Measurements from ENCODE around the gene NAA10. TPM values are rescaled to one million over a fixed set of nuclear protein-coding genes. Genes with fewer than 3 reads are reported as not detected.
A peak's percentile ranks its signal among the peaks of the same experiment; 100 is the strongest.

NAA10 gene
- total RNA-seq, 6 donors from 2014 or later: 30.7 to 116 (median 76.2) TPM

DNA sequence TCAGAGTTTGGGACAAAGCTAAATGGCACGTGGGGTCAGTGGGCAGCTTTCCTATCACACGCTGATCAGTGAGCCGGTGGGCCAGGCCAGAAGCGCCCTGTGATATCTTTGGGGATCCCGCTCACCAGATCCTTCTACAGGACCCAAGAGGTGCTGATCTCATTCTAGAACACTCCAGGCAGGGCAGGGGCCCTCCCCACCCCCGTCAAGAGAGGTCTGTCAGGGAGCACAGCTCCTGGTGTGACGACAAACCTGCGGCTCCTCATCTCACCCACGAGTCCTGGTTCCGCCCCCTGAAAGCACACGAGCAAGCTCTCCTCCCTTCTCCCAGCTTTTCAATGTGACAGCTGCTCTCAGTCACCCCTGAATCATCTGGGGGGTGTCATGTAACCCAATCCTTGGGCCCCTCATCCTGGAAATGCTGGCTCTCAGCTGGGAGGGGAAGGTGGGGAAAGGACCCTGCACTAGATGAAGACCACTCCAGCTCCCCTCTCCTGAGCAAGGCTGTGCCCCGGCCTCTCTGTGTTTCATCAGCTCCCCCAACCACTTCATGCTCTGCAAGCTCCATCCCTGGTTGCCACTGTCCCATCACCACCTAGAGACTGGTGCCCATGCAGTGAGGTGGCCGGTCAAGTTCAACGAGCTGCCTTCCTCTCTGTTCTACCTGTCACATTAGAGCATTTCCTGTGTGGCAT lies 32.2 kb upstream of the NAA10 start:
- DNase-seq (no peak), ATAC-seq (ENCODE audit: low FRiP score in 2 of 2) (no peak)
- Histone ChIP-seq H3K36me3 (peaks cover 0 to 24% (median 13%) of the 10 kb centered on the region in 4 donors), H3K27me3 (no peaks in the 10 kb centered on the region), H3K9me3 (peaks cover 0 to 10% (median 0%) of the 10 kb centered on the region in 4 donors), H3K27ac (peak overlapping the region; percentile 44 to 100 (median 98)), H3K4me3 (peak overlapping the region in 2 of 4 donors; percentile 17 to 90), H3K4me1 (peaks cover 32 to 52% (median 34%) of the 10 kb centered on the region in 4 donors)
- 56 to 82% methylated on average over 5 to 14 of the region's 14 CpGs for WGBS, 2 donors
- no peak for TF ChIP-seq POLR2A (IDR thresholded peaks at IDR 0.05)
- TF ChIP-seq POLR2AphosphoS5 (IDR thresholded peaks at IDR 0.05): no peak

DNA sequence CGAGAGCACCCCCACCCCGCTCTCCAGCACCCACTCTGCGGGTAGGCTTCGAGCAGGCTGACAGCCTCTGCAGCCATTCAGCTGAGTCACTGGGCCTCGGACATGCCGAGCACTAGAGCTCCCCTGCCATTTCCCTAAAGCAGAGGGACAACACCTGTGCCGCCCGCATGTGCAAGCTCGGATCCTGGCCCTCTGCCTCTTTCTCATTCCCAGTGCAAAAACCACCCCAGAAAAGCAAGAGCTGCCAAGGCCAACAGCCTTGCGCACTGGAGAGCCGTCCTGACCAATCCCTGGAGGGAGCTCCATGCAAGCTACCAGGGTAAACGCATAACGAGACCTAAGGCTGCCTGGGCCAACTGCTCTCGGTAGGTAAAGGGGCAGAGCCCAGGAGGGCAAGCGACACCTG lies 31.4 kb upstream of the NAA10 start:
- 63 to 92% methylated on average over 5 to 15 of the region's 15 CpGs for WGBS, 2 donors
- H3K36me3 ChIP-seq: peaks cover 0 to 31% (median 20%) of the 10 kb centered on the region in 4 donors
- TF ChIP-seq EP300 (IDR thresholded peaks at IDR 0.05) (no peak), POLR2AphosphoS5 (IDR thresholded peaks at IDR 0.05) (no peak), POLR2A (IDR thresholded peaks at IDR 0.05) (no peak)
- TF ChIP-seq, protein P1, sequence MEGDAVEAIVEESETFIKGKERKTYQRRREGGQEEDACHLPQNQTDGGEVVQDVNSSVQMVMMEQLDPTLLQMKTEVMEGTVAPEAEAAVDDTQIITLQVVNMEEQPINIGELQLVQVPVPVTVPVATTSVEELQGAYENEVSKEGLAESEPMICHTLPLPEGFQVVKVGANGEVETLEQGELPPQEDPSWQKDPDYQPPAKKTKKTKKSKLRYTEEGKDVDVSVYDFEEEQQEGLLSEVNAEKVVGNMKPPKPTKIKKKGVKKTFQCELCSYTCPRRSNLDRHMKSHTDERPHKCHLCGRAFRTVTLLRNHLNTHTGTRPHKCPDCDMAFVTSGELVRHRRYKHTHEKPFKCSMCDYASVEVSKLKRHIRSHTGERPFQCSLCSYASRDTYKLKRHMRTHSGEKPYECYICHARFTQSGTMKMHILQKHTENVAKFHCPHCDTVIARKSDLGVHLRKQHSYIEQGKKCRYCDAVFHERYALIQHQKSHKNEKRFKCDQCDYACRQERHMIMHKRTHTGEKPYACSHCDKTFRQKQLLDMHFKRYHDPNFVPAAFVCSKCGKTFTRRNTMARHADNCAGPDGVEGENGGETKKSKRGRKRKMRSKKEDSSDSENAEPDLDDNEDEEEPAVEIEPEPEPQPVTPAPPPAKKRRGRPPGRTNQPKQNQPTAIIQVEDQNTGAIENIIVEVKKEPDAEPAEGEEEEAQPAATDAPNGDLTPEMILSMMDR (IDR thresholded peaks at IDR 0.05): no peak
- peaks cover 0 to 3% (median 0%) of the 10 kb centered on the region in 4 donors for H3K9me3 ChIP-seq
- ATAC-seq (ENCODE audit: low FRiP score in 2 of 2) (no peak), DNase-seq (peak in 1 of 2 donors; percentile 48)
- H3K27me3 ChIP-seq: no peaks in the 10 kb centered on the region
- peaks cover 32 to 52% (median 34%) of the 10 kb centered on the region in 4 donors for H3K4me1 ChIP-seq
- H3K4me3 ChIP-seq: no peak overlapping the region
- H3K27ac ChIP-seq: peak overlapping the region in 2 of 4 donors; percentile 100

DNA sequence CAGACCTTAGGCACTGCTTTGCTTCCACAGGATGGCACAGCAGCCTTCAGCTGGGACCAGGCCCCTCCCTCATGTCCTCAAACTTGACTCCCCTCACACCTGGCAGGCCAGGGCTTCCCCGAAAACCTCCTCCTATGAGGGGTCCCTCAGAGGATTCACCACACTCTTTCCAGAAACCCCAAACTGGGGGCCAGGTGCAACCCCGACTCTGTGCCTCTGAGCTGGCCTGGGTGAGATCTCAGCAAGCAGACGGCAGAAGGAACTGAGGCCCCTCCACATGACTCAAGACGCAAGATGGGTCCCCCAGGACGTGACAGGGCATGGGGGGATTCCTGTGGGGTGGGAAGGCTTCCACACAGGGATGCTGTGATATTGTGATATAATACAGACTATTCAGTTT lies 30.6 kb upstream of the NAA10 start:
- peaks cover 0 to 40% (median 27%) of the 10 kb centered on the region in 4 donors for H3K36me3 ChIP-seq
- H3K9me3 ChIP-seq: no peaks in the 10 kb centered on the region
- peaks cover 32 to 50% (median 34%) of the 10 kb centered on the region in 4 donors for H3K4me1 ChIP-seq
- DNase-seq: no peak
- H3K4me3 ChIP-seq: no peak overlapping the region
- H3K27ac ChIP-seq: no peak overlapping the region
- 86 to 100% methylated on average over 2 to 5 of the region's 5 CpGs for WGBS, 2 donors
- no peaks in the 10 kb centered on the region for H3K27me3 ChIP-seq
- ATAC-seq (ENCODE audit: low FRiP score in 2 of 2): no peak
- TF ChIP-seq, protein P1 (IDR thresholded peaks at IDR 0.05): no peak
- TF ChIP-seq EP300 (IDR thresholded peaks at IDR 0.05): no peak
- TF ChIP-seq POLR2AphosphoS5 (IDR thresholded peaks at IDR 0.05): no peak
- no peak for TF ChIP-seq POLR2A (IDR thresholded peaks at IDR 0.05)

DNA sequence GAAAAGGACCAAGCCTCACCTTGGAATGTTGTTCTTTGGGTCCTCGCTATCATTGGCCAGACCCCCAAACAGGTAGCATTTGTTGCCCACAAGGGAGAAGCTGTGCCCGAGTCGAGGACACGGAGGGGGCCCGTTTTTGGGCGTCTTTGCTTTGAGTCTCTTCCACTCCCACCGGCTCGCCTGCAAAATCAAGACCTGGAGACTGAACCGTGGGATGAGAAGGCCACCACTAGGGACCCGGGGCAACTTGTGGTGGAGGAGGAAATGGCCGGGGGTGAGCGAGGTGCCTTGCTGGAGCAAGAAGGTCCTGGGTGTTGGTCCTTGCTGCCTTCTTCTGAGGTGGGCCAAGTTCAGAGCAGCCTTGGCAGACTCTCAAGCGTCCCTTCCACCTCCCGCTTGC lies 29.3 kb upstream of the NAA10 start:
- no peak for TF ChIP-seq POLR2A (IDR thresholded peaks at IDR 0.05)
- no peak for TF ChIP-seq POLR2AphosphoS5 (IDR thresholded peaks at IDR 0.05)
- TF ChIP-seq EP300 (IDR thresholded peaks at IDR 0.05): no peak
- H3K27ac ChIP-seq: no peak overlapping the region
- 89% methylated on average over 14 of the region's 14 CpGs; no CpG with 5 or more reads in 1 of the 2 donors for WGBS, 2 donors
- no peaks in the 10 kb centered on the region for H3K27me3 ChIP-seq
- ATAC-seq (ENCODE audit: low FRiP score in 2 of 2): no peak
- peaks cover 0 to 53% (median 40%) of the 10 kb centered on the region in 4 donors for H3K36me3 ChIP-seq
- no peak overlapping the region for H3K4me3 ChIP-seq
- H3K4me1 ChIP-seq: peaks cover 29 to 36% (median 31%) of the 10 kb centered on the region in 4 donors
- H3K9me3 ChIP-seq: no peaks in the 10 kb centered on the region
- no peak for DNase-seq

DNA sequence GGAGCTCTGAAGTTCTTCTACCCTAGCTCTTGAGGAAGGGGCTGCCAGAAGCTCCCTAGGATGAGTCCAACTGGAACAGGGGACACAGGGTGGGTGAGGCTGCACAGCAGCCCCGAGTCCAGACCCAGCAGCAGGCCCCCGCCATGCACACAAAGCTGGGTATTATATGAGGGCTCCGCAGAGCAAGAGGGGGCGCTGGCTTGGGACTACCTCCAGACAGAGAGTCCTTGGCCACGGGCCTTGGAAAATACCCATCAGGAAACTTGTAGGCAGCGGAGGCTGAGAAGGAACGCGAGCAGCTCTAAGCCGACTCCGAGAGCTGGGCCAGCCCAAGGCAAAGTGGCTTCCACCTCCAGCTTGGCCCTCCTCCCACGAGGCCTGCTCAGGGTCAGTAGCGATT lies 28.7 kb upstream of the NAA10 start:
- ATAC-seq (ENCODE audit: low FRiP score in 2 of 2) (no peak), DNase-seq (no peak)
- 92% methylated on average over 12 of the region's 12 CpGs; no CpG with 5 or more reads in 1 of the 2 donors for whole genome bisulfite sequencing, 2 donors
- TF ChIP-seq, protein P1 (IDR thresholded peaks at IDR 0.05): no peak
- TF ChIP-seq EP300 (IDR thresholded peaks at IDR 0.05) (no peak), POLR2AphosphoS5 (IDR thresholded peaks at IDR 0.05) (no peak), POLR2A (IDR thresholded peaks at IDR 0.05) (no peak)
- H3K27me3 ChIP-seq: no peaks in the 10 kb centered on the region
- H3K9me3 ChIP-seq: no peaks in the 10 kb centered on the region
- no peak overlapping the region for H3K27ac ChIP-seq
- peaks cover 23 to 31% (median 25%) of the 10 kb centered on the region in 4 donors for H3K4me1 ChIP-seq
- H3K36me3 ChIP-seq: peaks cover 0 to 58% (median 45%) of the 10 kb centered on the region in 4 donors
- H3K4me3 ChIP-seq: no peak overlapping the region
